NCI-H1436 treated with DMSO at 0.1 percent for 48 hours (cell line): ENCODE results near the gene KCNIP4.

Experiments used
- DNase-seq: peaks from one replicate; lab custom pipeline; 2025; lab: John Stamatoyannopoulos, UW

The KCNIP4 gene

DNA sequence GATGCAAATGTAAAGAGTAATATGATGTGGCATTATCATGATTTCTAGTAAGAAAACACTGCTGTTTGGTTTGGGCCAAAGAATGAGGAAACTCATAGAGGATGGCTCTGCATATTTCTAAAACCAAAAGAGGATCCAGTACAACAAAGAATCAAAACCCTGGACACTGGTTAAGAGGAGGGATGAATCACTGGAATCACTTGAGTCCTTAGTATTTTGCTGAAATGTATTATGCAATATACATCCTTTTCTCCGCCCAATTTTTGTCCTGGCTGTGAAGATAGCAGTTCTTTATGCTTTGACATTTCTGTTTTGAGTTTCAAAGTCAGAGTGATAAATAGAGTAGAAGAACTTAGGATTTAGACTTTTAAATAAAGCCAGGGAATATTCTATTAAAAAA lies 902.4 kb downstream of the KCNIP4 start:
- DNase-seq: no peak

DNA sequence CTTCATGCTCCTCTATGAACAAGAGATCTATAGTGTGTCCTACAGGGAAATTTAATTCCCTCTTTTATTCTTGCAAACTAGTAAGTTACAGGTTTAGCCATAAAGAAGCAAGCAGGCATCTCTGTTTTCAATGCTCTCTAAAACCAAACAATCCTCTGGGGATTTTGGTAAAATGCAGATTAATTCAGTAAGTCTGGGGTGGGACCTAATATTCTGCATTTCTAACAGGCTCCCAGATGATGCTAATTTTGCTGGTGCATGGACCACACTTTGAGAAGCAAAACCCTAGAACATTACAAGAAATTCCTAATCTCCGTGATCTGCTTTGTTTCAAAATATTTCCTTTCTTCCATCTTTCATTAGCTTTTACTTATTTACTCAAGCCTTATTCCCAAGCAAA lies 903.5 kb downstream of the KCNIP4 start:
- DNase-seq: no peak

DNA sequence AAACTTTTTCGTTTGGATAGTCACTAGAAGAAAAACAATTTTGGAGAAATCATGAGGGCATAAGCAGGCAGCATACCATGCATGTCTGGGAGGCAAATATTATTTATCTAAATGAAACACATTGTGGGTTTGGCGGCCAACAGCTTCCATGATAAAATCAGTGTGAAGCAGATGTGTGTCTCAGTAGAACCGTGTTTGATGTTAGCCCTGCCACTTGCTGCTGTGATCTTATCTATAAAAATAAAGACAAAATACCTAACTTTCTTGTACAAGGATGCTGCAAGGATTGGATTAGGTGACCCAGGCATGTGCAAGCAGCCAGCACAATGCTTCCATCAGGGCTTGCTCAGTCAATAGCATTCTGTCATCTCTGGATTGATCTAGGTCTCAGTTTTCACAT lies 906.9 kb downstream of the KCNIP4 start:
- DNase-seq: no peak

DNA sequence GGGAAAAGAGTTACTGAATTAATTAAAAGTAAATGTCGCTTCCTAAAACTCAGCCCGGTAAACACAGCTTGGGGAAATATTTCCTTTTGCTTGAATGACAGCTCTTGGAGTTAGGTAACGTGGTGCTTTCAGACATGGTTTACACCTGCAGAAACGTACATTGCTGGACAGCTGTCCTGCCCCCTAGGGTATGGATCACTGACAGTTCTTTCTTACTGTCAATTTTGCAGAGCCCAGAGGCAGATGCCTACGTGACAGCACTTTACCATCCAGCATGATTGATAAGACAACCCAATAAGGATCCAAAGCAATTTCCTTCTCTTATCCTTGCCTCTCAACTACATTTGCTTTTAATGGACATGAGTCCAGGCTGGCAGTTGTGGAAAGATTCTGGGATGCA lies 913.8 kb downstream of the KCNIP4 start:
- DNase-seq: no peak

DNA sequence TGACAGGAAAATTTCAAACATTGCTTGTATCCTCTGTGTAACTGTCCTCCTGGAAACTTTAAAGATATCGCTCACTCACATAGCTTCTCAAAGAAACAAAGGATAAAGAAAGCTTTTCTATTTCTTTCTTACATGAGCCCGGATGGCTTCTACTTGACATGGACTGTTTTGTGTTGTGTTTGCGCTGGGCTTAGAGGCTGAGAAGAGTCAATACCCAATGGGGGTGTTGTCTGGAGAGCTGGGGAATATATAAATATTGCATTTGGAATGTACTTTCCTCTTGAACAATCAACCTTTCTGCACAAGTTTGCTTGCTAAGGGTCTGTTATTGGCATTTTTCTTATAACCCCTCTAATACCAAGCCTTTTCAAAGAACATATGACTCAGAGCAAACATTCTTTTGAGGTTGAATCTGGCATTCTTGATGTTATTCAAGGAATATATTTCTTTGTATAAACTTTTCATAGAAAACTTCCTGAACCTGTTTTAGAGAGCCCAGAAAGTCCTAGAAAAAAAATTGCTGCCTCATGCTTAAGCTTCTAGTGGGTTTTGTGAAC lies 916.4 kb downstream of the KCNIP4 start:
- DNase-seq: no peak

DNA sequence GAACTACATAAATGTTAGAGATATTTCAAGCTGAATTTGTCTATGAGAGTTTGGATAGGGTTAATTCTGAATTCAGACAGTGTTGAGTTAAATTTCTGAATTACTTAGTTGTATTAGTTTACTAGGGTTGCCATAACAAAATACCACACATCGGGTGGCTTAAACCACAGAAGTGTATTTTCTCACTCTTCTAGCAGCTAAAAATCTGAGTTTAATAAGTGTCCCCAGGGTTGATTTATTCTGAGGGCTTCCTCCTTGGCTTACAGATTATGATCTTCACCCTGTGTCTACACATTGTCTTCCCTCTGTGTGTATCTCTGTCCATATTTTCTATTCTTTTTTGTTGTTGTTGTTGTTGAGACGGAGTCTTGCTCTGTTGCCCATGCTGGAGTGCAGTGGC lies 929.8 kb downstream of the KCNIP4 start:
- no peak for DNase-seq

DNA sequence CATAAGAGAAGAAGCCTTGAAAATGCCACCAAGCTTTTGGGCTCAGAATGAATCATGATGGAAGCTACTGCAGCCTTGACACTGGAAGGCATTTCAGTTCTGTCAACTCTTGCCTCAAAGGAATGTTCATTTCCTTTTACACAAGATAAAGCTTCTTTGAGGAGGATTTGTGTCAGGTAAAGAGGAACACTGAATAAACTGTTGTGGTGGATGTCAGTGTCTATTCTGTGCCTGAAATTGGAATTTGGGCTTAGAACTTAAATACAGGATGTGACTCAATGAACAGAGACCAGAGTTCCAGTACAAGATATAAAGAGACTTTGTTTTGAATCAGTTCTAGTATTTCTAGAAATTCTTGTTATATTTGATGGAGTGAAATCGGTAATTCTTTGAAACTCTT lies 935.1 kb downstream of the KCNIP4 start:
- DNase-seq: no peak

DNA sequence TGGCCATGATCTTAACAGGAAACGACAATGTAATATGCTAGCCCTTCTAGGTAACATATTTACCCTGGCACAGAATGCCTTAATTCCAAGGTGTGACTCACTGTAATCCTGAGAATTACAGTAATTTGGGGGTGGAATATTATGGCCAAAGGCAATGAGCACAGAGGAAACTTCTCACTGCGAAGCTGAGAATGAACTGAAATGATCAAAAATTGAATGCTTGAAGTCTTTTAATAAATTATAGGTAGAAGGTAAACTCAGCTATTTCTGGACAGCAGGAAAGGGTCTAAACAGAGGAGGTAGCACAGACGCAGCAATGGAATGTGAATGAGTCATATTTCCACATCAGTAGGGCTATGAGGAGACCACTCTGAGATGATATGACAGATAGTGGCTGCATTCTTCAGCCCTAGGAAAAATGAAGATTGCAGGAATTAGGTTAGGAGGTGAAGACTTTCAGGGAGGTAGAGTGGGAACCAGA lies 935.7 kb downstream of the KCNIP4 start:
- no peak for DNase-seq

DNA sequence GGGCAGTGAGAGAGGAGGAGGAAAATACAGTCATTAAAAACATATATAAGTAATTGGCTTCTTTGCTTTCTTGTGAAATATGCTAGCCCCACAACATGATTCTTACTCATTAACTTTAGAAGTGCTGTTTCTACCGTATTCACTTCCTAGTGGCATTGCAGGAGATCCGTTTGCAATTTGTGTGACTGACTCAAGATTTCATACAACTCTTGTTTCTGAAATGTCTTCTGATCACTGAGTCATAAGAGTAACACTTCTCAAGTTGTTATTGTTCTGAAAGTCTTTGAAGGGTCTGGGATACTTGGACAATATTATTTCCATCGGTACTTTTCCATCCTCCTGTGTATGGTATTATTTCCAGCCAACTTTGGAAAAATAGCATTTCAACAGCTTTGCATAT lies 937.5 kb downstream of the KCNIP4 start:
- no peak for DNase-seq

DNA sequence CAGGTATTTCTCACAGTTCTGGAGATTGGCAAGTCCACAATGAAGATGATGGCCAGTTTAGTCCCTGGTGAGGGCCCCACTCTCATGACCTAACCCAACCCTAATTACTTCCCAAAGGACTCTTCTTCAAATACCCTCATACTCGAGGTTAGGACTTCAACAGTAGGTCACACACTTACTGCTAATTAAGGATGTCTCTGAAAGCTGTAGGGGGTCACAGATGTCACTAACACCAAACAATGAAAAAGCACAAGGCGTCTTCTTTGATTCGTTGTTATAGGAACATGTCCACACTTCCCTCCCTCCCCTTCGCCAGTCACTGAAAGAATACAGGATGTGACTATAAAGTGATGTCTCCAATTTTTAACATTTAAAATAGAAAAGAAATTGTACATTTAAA lies 938.6 kb downstream of the KCNIP4 start:
- DNase-seq: no peak

DNA sequence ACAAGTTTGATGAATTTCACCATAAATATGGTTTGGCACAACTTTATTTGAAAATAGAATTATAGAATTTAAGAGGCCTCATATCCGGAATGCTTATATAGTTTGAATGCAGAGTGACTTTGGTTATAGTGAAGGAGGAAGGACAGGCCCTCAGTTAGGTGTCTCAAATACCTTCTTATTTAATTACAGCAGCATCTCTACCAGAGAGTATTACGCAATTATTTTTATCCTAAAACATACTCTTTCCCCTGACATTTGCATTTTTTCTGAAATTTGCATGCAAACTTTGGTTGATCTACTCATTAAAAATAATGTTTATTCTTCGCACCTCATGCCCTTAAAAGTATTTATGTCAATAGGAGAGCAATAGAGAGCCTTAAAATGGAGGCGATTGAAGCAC lies 942.9 kb downstream of the KCNIP4 start:
- no peak for DNase-seq

DNA sequence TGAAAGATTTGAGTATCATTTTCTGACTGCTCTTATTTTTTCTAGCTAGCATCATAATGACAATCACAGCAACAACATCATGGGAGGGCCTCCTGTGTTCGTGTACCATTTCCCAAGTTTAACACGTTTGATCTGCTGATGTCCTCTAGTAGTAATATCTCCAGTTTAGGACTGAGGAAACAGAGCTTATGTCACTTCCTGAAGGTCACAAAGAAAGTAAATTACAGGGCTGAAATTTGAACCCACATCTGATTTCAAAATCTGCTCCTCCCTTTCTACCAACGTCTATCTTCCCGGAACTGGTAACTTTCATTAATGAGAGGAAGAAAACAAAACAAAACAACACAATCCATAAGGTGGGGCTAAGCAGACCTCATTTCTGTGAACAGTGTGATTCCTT lies 945.6 kb downstream of the KCNIP4 start:
- no peak for DNase-seq

DNA sequence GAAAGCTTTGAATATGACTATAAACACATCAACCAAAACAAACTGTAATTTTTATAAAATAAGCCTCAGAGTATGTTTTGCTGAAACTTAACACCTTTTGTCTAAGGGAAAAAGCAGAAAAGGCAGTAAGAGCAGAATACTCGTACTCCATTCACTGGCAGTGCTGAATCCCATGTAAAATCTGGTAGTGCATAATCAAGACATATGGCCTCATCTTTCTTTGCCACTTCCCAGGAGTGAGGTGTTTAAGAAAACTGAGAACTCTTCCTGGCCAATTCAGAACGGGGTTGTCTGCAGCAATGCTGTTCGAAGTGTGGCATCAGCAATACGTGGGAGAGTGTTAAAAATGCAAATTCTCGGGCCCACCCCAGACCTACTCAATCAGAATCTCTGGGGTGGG lies 946.3 kb downstream of the KCNIP4 start:
- no peak for DNase-seq

DNA sequence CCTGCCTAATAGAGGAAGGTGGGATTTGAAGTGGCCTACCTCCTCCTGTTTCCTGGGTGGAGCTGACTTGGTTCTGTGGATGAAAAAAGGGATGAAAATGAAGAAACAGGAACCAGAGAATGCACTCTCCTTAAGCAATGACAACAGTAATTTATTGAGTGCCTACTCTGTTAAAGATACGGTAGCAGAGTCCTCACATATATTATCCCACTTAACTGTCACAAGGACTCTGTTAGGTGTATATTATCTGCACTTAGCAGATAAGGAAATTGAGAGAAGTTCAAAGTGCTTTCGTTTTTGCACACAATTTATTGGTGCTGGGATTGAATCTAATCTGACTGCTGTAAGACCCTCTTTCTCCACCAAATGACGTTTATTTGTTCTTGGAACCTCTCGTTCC lies 947.1 kb downstream of the KCNIP4 start:
- no peak for DNase-seq

DNA sequence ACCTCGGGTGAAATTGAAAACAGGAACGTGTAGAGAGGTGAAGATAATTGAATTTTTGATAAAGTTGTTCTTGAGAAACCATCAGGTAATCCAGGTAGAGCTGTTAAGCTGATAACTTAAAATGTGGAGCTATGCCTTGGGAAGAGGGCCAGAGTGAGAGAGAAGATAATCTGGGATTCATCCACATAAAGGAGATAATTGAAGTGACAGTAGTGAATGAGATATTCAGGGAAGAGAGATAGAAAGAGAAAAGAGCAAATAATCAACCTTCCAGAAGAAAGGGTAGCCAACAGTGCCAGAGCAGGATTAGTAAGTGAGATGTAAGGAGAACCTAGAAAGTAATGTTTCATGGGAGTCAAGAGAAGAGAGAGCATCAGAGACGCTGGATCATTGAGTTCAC lies 950.7 kb downstream of the KCNIP4 start:
- no peak for DNase-seq

DNA sequence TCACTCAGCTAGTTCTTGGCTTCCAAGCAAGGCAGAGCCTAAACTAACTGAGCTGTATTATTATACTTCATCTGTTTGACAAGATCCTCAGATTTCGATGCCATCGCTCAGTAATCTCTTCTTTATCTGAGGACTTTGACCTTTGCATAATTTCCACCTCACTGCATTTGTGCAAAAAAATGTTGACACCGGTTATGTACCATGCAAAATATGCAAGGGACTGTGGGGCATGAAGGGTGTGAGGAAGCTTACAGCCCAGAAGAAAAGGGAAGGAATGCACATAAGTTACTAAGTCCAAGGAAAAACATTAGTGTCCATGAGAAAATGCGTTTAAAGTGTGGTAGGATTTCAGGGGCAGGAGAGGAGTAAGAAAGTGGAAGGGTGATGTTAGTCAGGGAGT lies 953.0 kb downstream of the KCNIP4 start:
- DNase-seq: no peak

DNA sequence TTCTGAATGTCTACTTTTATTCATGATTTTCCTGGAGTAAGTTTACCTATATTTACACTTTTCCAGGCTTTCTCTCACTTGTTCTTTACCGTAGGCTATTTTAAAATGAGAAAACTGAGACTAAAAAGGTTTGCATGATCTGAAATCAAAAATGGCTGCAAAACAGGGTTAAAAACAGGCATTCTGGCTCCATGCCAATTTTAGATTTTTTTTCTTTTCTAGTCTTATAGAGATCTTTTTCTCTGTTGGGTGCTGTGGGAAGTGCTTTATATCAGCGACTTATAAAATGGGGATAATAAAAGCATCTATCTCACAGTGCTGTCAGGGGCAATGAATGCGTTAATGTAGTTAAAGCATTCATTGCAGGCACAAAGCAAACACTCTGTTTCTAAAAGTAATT lies 953.6 kb downstream of the KCNIP4 start:
- no peak for DNase-seq

DNA sequence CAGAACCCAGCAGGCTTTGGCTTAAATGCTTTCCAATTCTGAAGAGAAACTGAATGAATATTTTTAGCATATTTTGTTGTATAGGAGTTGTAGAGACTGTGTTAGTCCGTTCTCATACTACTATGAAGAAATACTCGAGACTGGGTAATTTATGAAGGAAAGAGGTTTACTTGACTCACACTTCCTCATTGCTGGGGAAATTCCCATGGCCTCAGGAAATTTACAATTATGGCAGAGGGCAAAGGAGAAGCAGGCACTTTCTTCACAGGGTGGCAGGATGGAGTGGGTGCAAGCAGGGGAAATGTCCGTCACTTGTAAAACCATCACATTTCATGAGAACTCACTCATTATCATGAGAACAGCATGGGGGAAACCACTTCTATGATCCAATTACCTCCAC lies 956.6 kb downstream of the KCNIP4 start:
- DNase-seq: no peak

DNA sequence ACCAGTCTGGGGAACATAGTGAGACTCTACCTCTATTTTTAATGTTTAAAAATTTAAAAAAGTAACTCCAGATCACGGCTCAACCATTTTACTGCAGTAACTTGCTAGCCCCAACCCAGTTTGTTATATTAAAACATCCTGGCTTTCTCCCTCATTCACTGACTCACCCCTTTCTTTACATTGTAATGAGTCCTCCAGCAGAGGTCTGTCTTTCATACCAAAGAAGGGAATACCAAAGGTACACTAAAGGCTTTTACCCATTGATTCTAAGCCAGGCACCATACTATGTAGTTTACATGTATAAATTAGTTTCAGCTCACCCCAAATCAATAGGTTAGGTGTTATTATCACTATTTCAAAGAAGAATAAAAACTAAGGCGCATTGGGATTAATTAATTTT lies 961.4 kb downstream of the KCNIP4 start:
- no peak for DNase-seq

DNA sequence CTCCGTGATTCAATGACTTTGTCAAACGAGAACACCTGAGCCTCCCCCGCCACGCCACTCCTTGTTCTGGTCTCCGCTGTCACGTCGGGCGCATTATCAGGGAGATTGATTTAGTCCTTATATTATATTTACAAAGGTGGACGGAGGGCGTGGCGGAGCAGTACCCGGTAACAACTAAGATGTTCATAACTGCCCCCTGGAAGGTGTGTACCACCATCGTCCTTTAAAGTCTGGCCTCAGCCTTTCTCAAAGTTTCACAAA lies 964.1 kb downstream of the KCNIP4 start:
- DNase-seq: no peak

DNA sequence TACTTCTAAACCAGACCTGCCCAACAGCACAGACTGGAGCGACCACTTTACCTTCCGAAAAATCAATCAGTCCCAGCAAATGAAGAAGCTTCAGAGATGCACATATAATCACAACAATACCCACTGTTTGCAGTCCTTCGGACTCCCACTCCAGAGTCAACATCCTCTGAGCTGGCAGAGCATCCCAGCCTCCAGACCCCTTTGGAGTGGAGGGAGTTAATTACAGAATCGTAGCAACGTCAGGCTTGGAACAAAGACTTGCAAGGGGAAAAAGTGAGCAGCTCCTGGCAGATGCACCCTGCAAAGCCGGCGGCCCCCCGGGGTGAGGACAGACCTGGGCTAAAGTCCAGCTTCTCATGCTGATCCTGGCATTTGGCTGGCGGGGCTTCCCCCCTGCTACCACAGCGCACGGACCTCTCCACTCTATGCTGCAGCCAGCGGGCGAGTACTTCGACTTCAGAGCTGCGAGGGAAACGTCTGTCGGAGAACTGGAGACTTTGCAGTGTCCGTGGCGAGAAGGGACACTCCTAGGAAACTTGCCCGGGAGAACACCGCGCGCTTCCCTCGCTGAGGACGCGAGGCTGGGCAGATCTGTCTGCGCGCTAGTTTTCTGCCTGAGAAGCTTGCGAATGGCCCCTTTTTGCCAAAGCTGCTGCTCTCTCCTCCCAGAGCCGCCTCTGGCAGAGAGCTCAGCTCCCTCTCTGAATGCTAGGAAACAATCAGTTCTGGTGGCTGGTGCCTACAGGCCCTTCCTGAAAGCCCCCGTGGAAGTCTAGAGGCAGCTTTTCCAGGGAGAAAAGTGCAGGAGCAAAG lies 964.6 kb downstream of the KCNIP4 start:
- DNase-seq: no peak

DNA sequence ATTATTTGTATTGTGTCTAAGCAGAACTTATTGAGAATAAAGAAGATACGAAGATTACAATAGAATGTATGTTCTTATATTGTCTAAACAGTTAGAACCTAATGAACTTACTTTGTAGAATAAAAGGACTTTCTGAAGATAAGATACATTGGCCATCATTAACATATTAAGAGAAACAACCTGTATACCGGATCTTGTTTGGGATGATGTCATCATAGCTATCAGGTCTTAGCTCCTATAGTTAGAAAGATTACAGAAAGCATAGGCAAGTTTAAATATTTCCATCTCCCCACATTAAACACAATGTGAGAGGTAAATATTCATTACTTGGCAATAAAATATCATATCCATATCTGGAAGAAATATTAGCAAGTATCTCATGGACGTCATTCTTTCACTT lies 966.0 kb downstream of the KCNIP4 start:
- no peak for DNase-seq

DNA sequence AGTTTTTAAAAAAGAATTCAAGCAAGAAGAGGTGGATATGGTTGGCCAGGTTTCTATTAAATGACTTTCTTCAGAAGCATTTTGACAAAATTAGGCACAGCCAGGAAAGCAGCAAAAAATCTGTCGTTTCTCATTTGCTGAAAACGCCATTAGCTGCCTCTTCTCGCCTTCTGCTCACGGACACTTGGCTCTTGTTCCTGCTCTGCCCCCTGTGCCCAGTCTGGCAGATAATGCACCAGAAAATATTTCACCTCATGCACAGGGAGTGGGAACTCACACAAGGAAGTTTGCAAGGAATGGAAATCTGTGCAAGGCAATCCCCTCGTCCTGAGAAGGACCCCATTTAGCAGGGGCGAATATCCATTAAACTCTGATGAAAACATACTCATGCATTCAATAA lies 988.3 kb downstream of the KCNIP4 start:
- DNase-seq: no peak

DNA sequence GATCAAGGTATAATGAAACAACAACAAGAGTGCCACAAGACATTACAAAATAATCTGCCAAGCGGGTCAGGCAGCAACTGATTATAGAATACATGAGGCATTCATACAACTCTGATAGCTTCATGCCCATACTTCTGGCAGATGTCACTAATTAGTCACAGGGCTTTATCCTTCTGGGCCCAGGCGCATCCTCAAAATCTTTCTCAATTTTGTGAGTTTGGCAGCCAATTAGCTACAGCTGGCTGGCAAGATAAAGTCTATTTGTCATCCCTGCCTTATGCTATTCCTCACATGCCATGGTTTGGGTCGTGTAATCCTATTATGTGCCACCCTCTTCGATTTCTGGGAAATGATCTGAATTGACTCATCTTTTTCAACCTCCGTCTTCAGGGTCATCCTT lies 994.0 kb downstream of the KCNIP4 start:
- no peak for DNase-seq
